CD4-positive, alpha-beta T cell treated with Interleukin-15 for 1 hour (primary cell): ENCODE measurements around the gene SLC24A3.

ENCODE experiments used
- DNase-seq: peaks from one replicate; pipeline ENCODE4 v3.0.0-alpha.2; 2020

SLC24A3 gene

GRCh38 chr20:19760371-19760721 is 547.9 kb downstream of the SLC24A3 start:
- DNase-seq: no peak

GRCh38 chr20:19761326-19761725 is 548.9 kb downstream of the SLC24A3 start:
- no peak for DNase-seq

GRCh38 chr20:19761841-19762240 is 549.4 kb downstream of the SLC24A3 start:
- DNase-seq: no peak

- DNase-seq: no peak
These were observed 551.8 kb downstream of the SLC24A3 start for GRCh38 chr20:19764207-19764606.

- DNase-seq: no peak
These were observed 552.8 kb downstream of the SLC24A3 start for GRCh38 chr20:19765266-19765665.

GRCh38 chr20:19765913-19766312 is 553.5 kb downstream of the SLC24A3 start:
- DNase-seq: no peak

- DNase-seq: no peak
These were observed 554.6 kb downstream of the SLC24A3 start for GRCh38 chr20:19767070-19767469.

- DNase-seq: no peak
These were observed 555.9 kb downstream of the SLC24A3 start for GRCh38 chr20:19768325-19768842.

- DNase-seq: no peak
These were observed 557.1 kb downstream of the SLC24A3 start for GRCh38 chr20:19769507-19769906.

- no peak for DNase-seq
These were observed 557.9 kb downstream of the SLC24A3 start for GRCh38 chr20:19770375-19770774.

- no peak for DNase-seq
These were observed 558.6 kb downstream of the SLC24A3 start for GRCh38 chr20:19771031-19771430.
